H1 (cell line): ENCODE results near the gene SYVN1. TPM values are rescaled to one million over a fixed set of nuclear protein-coding genes. Genes with fewer than 3 reads are reported as not detected.

Experiments used
- ATF3 ChIP-seq: IDR thresholded peaks from 2 replicates; pipeline ENCODE4 v1.6.1; 2011; ENCODE audit warnings: low read depth, mild to moderate bottlenecking, low read length; ENCODE audit not compliant: insufficient read depth
- BACH1 ChIP-seq: IDR thresholded peaks from 2 replicates; pipeline ENCODE4 v1.6.1; 2012; ENCODE audit warnings: low read length, improper control_type of control experiment
- GTF2F1 ChIP-seq: IDR thresholded peaks from 2 replicates; pipeline ENCODE4 v1.6.1; 2012; ENCODE audit warnings: low read depth, low read length, improper control_type of control experiment, borderline replicate concordance
- RFX5 ChIP-seq: IDR thresholded peaks from 2 replicates; pipeline ENCODE4 v1.6.1; 2011; ENCODE audit warnings: low read depth, low read length, improper control_type of control experiment, borderline replicate concordance
- TAF1 ChIP-seq: IDR thresholded peaks from 2 replicates; pipeline ENCODE4 v1.6.1; 2011; ENCODE audit warnings: mild to moderate bottlenecking, low read depth, low read length
- TBP ChIP-seq: IDR thresholded peaks from 2 replicates; pipeline ENCODE4 v1.6.1; 2011; ENCODE audit warnings: low read depth, low read length, improper control_type of control experiment
- polyA plus RNA-seq, 7 experiments: library from polyadenylated mRNA; depleted of rRNA in 3 of 7; stranded (reverse) in 5 of 7; unstranded in 2 of 7; fragments of >200 nt in 5 of 7; fragments of 200-250 nt in 2 of 7; gene quantifications; 1 replicate in 5 of 7; 2 replicates in 1 of 7; 4 replicates in 1 of 7; pipeline versions ENCODE4 v1.2.1 to v1.2.3, GENCODE V29; 2011 to 2013; ENCODE audit warnings: missing spikeins in 2 of 7, mixed read lengths in 2 of 7
- total RNA-seq: library from RNA; stranded (reverse); fragmentation: NEBNext Ultra II Directional; extraction: Animal tissue kit (Norgen Biotek cat#: 25700); gene quantifications from 2 replicates; pipeline ENCODE4 v1.2.1, GENCODE V29; 2021
- TF ChIP-seq, protein P1 (sequence below): fragments of 300-600 bp; sonication (generic); IDR thresholded peaks from 2 replicates; pipeline ENCODE4 v1.7.1; 2012; ENCODE audit warnings: low read length, moderate library complexity, mild to moderate bottlenecking, inconsistent platforms; ENCODE audit not compliant: insufficient replicate concordance

SYVN1 gene
- total and polyA plus RNA-seq, 2 of the 8 experiments (the other 6 are each of a cell fraction or from before 2014, with no cell fraction given): 27.8 to 29.4 TPM

GRCh38 chr11:65136515-65137096, 2.3 kb upstream of the SYVN1 start (continued):
- TF ChIP-seq, protein P1, sequence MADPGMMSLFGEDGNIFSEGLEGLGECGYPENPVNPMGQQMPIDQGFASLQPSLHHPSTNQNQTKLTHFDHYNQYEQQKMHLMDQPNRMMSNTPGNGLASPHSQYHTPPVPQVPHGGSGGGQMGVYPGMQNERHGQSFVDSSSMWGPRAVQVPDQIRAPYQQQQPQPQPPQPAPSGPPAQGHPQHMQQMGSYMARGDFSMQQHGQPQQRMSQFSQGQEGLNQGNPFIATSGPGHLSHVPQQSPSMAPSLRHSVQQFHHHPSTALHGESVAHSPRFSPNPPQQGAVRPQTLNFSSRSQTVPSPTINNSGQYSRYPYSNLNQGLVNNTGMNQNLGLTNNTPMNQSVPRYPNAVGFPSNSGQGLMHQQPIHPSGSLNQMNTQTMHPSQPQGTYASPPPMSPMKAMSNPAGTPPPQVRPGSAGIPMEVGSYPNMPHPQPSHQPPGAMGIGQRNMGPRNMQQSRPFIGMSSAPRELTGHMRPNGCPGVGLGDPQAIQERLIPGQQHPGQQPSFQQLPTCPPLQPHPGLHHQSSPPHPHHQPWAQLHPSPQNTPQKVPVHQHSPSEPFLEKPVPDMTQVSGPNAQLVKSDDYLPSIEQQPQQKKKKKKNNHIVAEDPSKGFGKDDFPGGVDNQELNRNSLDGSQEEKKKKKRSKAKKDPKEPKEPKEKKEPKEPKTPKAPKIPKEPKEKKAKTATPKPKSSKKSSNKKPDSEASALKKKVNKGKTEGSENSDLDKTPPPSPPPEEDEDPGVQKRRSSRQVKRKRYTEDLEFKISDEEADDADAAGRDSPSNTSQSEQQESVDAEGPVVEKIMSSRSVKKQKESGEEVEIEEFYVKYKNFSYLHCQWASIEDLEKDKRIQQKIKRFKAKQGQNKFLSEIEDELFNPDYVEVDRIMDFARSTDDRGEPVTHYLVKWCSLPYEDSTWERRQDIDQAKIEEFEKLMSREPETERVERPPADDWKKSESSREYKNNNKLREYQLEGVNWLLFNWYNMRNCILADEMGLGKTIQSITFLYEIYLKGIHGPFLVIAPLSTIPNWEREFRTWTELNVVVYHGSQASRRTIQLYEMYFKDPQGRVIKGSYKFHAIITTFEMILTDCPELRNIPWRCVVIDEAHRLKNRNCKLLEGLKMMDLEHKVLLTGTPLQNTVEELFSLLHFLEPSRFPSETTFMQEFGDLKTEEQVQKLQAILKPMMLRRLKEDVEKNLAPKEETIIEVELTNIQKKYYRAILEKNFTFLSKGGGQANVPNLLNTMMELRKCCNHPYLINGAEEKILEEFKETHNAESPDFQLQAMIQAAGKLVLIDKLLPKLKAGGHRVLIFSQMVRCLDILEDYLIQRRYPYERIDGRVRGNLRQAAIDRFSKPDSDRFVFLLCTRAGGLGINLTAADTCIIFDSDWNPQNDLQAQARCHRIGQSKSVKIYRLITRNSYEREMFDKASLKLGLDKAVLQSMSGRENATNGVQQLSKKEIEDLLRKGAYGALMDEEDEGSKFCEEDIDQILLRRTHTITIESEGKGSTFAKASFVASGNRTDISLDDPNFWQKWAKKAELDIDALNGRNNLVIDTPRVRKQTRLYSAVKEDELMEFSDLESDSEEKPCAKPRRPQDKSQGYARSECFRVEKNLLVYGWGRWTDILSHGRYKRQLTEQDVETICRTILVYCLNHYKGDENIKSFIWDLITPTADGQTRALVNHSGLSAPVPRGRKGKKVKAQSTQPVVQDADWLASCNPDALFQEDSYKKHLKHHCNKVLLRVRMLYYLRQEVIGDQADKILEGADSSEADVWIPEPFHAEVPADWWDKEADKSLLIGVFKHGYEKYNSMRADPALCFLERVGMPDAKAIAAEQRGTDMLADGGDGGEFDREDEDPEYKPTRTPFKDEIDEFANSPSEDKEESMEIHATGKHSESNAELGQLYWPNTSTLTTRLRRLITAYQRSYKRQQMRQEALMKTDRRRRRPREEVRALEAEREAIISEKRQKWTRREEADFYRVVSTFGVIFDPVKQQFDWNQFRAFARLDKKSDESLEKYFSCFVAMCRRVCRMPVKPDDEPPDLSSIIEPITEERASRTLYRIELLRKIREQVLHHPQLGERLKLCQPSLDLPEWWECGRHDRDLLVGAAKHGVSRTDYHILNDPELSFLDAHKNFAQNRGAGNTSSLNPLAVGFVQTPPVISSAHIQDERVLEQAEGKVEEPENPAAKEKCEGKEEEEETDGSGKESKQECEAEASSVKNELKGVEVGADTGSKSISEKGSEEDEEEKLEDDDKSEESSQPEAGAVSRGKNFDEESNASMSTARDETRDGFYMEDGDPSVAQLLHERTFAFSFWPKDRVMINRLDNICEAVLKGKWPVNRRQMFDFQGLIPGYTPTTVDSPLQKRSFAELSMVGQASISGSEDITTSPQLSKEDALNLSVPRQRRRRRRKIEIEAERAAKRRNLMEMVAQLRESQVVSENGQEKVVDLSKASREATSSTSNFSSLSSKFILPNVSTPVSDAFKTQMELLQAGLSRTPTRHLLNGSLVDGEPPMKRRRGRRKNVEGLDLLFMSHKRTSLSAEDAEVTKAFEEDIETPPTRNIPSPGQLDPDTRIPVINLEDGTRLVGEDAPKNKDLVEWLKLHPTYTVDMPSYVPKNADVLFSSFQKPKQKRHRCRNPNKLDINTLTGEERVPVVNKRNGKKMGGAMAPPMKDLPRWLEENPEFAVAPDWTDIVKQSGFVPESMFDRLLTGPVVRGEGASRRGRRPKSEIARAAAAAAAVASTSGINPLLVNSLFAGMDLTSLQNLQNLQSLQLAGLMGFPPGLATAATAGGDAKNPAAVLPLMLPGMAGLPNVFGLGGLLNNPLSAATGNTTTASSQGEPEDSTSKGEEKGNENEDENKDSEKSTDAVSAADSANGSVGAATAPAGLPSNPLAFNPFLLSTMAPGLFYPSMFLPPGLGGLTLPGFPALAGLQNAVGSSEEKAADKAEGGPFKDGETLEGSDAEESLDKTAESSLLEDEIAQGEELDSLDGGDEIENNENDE: no peak
- no peak for TF ChIP-seq RFX5
- no peak for TF ChIP-seq TAF1
- no peak for TF ChIP-seq ATF3
- no peak for TF ChIP-seq GTF2F1
- no peak for TF ChIP-seq BACH1
- no peak for TF ChIP-seq TBP
